B cell (primary cell): Measurements from ENCODE around the gene CCDC78. TPM values are rescaled to one million over a fixed set of nuclear protein-coding genes. Genes with fewer than 3 reads are reported as not detected.

Source experiments
- ATAC-seq: fragments of 200-7000 bp; cut with Tn5 transposase; one replicate; pipeline ENCODE4 v1.10.0; 2021; ENCODE audit warnings: low read depth, mild to moderate bottlenecking, moderate number of reproducible peaks, moderate library complexity
- CTCF ChIA-PET: fragments of 350-600 bp; sonication (Branson Sonifier 250); formaldehyde crosslinking; loops from one replicate; lab custom pipeline; 2021; ENCODE audit warnings: antibody characterized with exemption, inconsistent platforms; lab: Charles Lee
- POLR2A ChIA-PET: fragments of 350-600 bp; sonication (Branson Sonifier 250); formaldehyde crosslinking; loops from one replicate; lab custom pipeline; 2021; ENCODE audit warnings: antibody characterized with exemption; lab: Charles Lee
- DNase-seq: peaks from one replicate; pipeline ENCODE4 v3.0.0; 2013
- H2AFZ ChIP-seq: 2 replicates; pipeline ENCODE4 v1.6.1; 2012; ENCODE audit warnings: mild to moderate bottlenecking, low read depth, low read length; ENCODE audit not compliant: insufficient read depth, poor library complexity, severe bottlenecking
- H3K27ac ChIP-seq, 2 donors: 1 replicate in 1 of 2; 2 replicates in 1 of 2; pipeline ENCODE4 v1.5.1; 2012 to 2013; ENCODE audit warnings: low read length in 2 of 2, mild to moderate bottlenecking in 2 of 2, moderate library complexity in 1 of 2
- H3K27me3 ChIP-seq, 4 experiments: fragments of 200-600 bp in 1 of 4; sonication (generic) in 1 of 4; replicated peaks in 1 of 4; 1 replicate in 2 of 4; 2 replicates in 2 of 4; pipeline versions ENCODE4 v1.6.1 to v1.7.0; 2013 to 2016; ENCODE audit warnings: low read length in 3 of 4, mild to moderate bottlenecking in 2 of 4, mixed read lengths in 1 of 4, moderate library complexity in 1 of 4; ENCODE audit not compliant: insufficient read depth in 4 of 4, control insufficient read depth in 3 of 4; ENCODE audit errors: control extremely low read depth in 1 of 4
- H3K36me3 ChIP-seq, 2 experiments: replicated peaks in 1 of 2; 1 replicate in 1 of 2; 2 replicates in 1 of 2; pipeline versions ENCODE4 v1.6.1 to v1.7.1; 2013; ENCODE audit warnings: low read length in 1 of 2; ENCODE audit not compliant: insufficient read depth in 2 of 2, control insufficient read depth in 1 of 2; ENCODE audit errors: control extremely low read depth in 1 of 2, extremely low read depth in 1 of 2
- H3K4me1 ChIP-seq, 2 donors: fragments of 200-600 bp in 1 of 2; sonication (generic) in 1 of 2; 1 replicate in 1 of 2; 2 replicates in 1 of 2; pipeline versions ENCODE4 v1.5.1 to v1.6.1; 2013 to 2017; ENCODE audit warnings: low read length in 2 of 2; ENCODE audit not compliant: control insufficient read depth in 2 of 2, insufficient read depth in 2 of 2
- H3K4me2 ChIP-seq: replicated peaks from 2 replicates; pipeline ENCODE3; 2012; ENCODE audit warnings: mild to moderate bottlenecking, low read depth, low read length; ENCODE audit not compliant: poor library complexity, severe bottlenecking
- H3K4me3 ChIP-seq, 5 experiments: fragments of 200-600 bp in 1 of 5; sonication (generic) in 1 of 5; 1 replicate in 3 of 5; 2 replicates in 2 of 5; pipeline versions ENCODE4 v1.5.1 to v1.7.0; 2011 to 2016; ENCODE audit warnings: low read length in 4 of 5, mild to moderate bottlenecking in 4 of 5, low read depth in 2 of 5, control low read depth in 1 of 5, moderate library complexity in 1 of 5; ENCODE audit not compliant: insufficient read depth in 1 of 5; ENCODE audit errors: control extremely low read depth in 1 of 5, extremely low read depth in 1 of 5
- H3K79me2 ChIP-seq: fragments of 200-600 bp; sonication (generic); one replicate; pipeline ENCODE4 v1.6.0; 2016; ENCODE audit warnings: low read length; ENCODE audit not compliant: control insufficient read depth, insufficient read depth
- H3K9ac ChIP-seq: fragments of 200-600 bp; sonication (generic); 2 replicates; pipeline ENCODE4 v1.6.1; 2017; ENCODE audit warnings: mild to moderate bottlenecking, low read length, moderate library complexity
- H3K9me3 ChIP-seq, 3 donors: one replicate each; pipeline versions ENCODE4 v1.6.1 to v1.7.1; 2013; ENCODE audit warnings: low read length in 2 of 3; ENCODE audit not compliant: control insufficient read depth in 2 of 3, insufficient read depth in 1 of 3; ENCODE audit errors: control extremely low read depth in 1 of 3
- H4K20me1 ChIP-seq: 2 replicates; pipeline ENCODE4 v1.6.0; 2012; ENCODE audit warnings: mild to moderate bottlenecking, low read length; ENCODE audit not compliant: insufficient read depth, control insufficient read depth, poor library complexity, severe bottlenecking
- H3K27ac Mint-ChIP-seq: one replicate; pipeline ENCODE4 v1.8.0; 2021; ENCODE audit warnings: mixed read lengths
- H3K27me3 Mint-ChIP-seq: one replicate; pipeline ENCODE4 v1.8.0; 2021; ENCODE audit warnings: mixed read lengths
- H3K4me1 Mint-ChIP-seq: one replicate; pipeline ENCODE4 v1.8.0; 2021; ENCODE audit warnings: mixed read lengths
- H3K4me3 Mint-ChIP-seq: one replicate; pipeline ENCODE4 v1.8.0; 2021; ENCODE audit warnings: mixed read lengths
- H3K9me3 Mint-ChIP-seq: one replicate; pipeline ENCODE4 v1.8.0; 2022; ENCODE audit warnings: mixed read lengths; ENCODE audit not compliant: insufficient read depth
- CTCF ChIP-seq: fragments of 200-600 bp; IDR thresholded peaks from one replicate; pipeline ENCODE4 v1.8.0; 2022; ENCODE audit warnings: antibody characterized with exemption, mild to moderate bottlenecking
- EZH2 ChIP-seq: IDR thresholded peaks from 2 replicates; pipeline ENCODE4 v1.6.1; 2012; ENCODE audit warnings: borderline replicate concordance, low read depth, mild to moderate bottlenecking, moderate library complexity, low read length; ENCODE audit not compliant: insufficient read depth, poor library complexity, severe bottlenecking
- WGBS: methylation state at CpG from one replicate; pipeline ENCODE4 v1.1.5; 2013; ENCODE audit warnings: missing lambda C conversion rate; ENCODE audit not compliant: insufficient coverage; 5-methylcytosine and 5-hydroxymethylcytosine counted together
- intact Hi-C: fragments of 100-400 bp; cut with micrococcal nuclease; formaldehyde crosslinking; loops from one replicate; pipeline ENCODE4 v1.10.0; 2022
- polyA plus RNA-seq: library from polyadenylated mRNA; depleted of rRNA; stranded (reverse); fragments of >200 nt; gene quantifications from 2 replicates; pipeline ENCODE4 v1.2.3, GENCODE V29; 2012
- total RNA-seq, 2 donors: library from RNA; stranded (reverse); fragments of 120-200 nt in 1 of 2; gene quantifications; 1 replicate in 1 of 2; 2 replicates in 1 of 2; pipeline versions ENCODE4 v1.2.3 to v1.2.4, GENCODE V29; 2013 to 2022

CCDC78 gene
- total and polyA plus RNA-seq, 2 donors (not counting 1 experiment from before 2014, with no cell fraction given), result 11.8 to 34.2 TPM

- TF ChIP-seq EZH2 (no peak), CTCF (no peak)
- peaks cover 0 to 4% (median 0%) of the 10 kb centered on the region in 3 donors for H3K9me3 ChIP-seq
- H3K27me3 ChIP-seq, result no peaks in the 10 kb centered on the region
- 87% methylated on average over 6 of the region's 10 CpGs for WGBS
- no peak overlapping the region for H3K4me2 ChIP-seq
- H3K9ac ChIP-seq, result no peak overlapping the region
- peaks cover 4 to 6% of the 10 kb centered on the region in 2 donors for H3K4me1 ChIP-seq
- H3K79me2 ChIP-seq, result no peaks in the 10 kb centered on the region
- Mint-ChIP-seq H3K9me3 (peaks cover 3% of the 10 kb centered on the region), H3K27me3 (peaks cover 5% of the 10 kb centered on the region), H3K4me1 (peaks cover 1% of the 10 kb centered on the region), H3K4me3 (no peak overlapping the region), H3K27ac (no peak overlapping the region)
- no peaks in the 10 kb centered on the region for H3K36me3 ChIP-seq
- H3K4me3 ChIP-seq, result no peak overlapping the region
- H2AFZ ChIP-seq, result no peak overlapping the region
- CTCF ChIA-PET, result no interaction called here
- H3K27ac ChIP-seq, result no peak overlapping the region
- no peak for DNase-seq
- ATAC-seq, result no peak
- intact Hi-C loops, result no loop called here
- POLR2A ChIA-PET, result no interaction called here
- no peaks in the 10 kb centered on the region for H4K20me1 ChIP-seq
Observed at GRCh38 chr16:752007-752312, 25.7 kb upstream of the CCDC78 start.

GRCh38 chr16:751152-752006, 25.1 kb upstream of the CCDC78 start:
- Mint-ChIP-seq H3K4me1 (peaks cover 1% of the 10 kb centered on the region), H3K9me3 (peaks cover 1% of the 10 kb centered on the region), H3K27ac (no peak overlapping the region), H3K27me3 (peaks cover 2% of the 10 kb centered on the region), H3K4me3 (no peak overlapping the region)
- DNase-seq (no peak), ATAC-seq (no peak)
- Histone ChIP-seq H3K36me3 (no peaks in the 10 kb centered on the region), H3K4me3 (no peak overlapping the region), H3K9me3 (no peaks in the 10 kb centered on the region), H3K27ac (no peak overlapping the region), H3K27me3 (no peaks in the 10 kb centered on the region), H3K9ac (no peak overlapping the region), H4K20me1 (no peaks in the 10 kb centered on the region), H3K4me2 (no peak overlapping the region), H2AFZ (no peak overlapping the region), H3K4me1 (peaks cover 4 to 6% of the 10 kb centered on the region in 2 donors), H3K79me2 (no peaks in the 10 kb centered on the region)
- ChIA-PET CTCF (interaction anchor here (2.1 kb wide), 1 partner anchor 11 kb away, joined by 6 read pairs; the partner anchor contains the start of gene CIAO3), POLR2A (no interaction called here)
- intact Hi-C loops, result no loop called here
- 91% methylated on average over 27 of the region's 39 CpGs for WGBS
- TF ChIP-seq EZH2, result no peak
- TF ChIP-seq CTCF, result no peak
